Neural cell (in vitro differentiated cells): ENCODE measurements around the gene IFT74.

Source experiments
- EP300 ChIP-seq: fragments of 450-650 bp; conservative IDR thresholded peaks from 2 replicates; pipeline ENCODE4 v1.6.1; 2014; ENCODE audit warnings: antibody characterized with exemption, mild to moderate bottlenecking, moderate library complexity; ENCODE audit not compliant: poor library complexity, severe bottlenecking
- EZH2 ChIP-seq: fragments of 200-600, 300-800 bp; shearing (Covaris generic), sonication (generic); IDR thresholded peaks from 2 replicates; pipeline ENCODE4 v1.6.1; 2014; ENCODE audit warnings: antibody characterized with exemption, low read length, borderline replicate concordance, mild to moderate bottlenecking; ENCODE audit not compliant: insufficient read depth, poor library complexity, severe bottlenecking
- POLR2AphosphoS5 ChIP-seq: IDR thresholded peaks from 2 replicates; pipeline ENCODE4 v1.6.1; 2012
- TF ChIP-seq, protein P1 (sequence below): fragments of 450-650 bp; IDR thresholded peaks from 2 replicates; pipeline ENCODE4 v1.5.1; 2014; ENCODE audit warnings: antibody characterized with exemption, mild to moderate bottlenecking, moderate library complexity; ENCODE audit not compliant: poor library complexity, severe bottlenecking

GRCh38 chr9:27073841-27074728 is 117.9 kb downstream of the IFT74 start:
- TF ChIP-seq, protein P1, sequence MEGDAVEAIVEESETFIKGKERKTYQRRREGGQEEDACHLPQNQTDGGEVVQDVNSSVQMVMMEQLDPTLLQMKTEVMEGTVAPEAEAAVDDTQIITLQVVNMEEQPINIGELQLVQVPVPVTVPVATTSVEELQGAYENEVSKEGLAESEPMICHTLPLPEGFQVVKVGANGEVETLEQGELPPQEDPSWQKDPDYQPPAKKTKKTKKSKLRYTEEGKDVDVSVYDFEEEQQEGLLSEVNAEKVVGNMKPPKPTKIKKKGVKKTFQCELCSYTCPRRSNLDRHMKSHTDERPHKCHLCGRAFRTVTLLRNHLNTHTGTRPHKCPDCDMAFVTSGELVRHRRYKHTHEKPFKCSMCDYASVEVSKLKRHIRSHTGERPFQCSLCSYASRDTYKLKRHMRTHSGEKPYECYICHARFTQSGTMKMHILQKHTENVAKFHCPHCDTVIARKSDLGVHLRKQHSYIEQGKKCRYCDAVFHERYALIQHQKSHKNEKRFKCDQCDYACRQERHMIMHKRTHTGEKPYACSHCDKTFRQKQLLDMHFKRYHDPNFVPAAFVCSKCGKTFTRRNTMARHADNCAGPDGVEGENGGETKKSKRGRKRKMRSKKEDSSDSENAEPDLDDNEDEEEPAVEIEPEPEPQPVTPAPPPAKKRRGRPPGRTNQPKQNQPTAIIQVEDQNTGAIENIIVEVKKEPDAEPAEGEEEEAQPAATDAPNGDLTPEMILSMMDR, result no peak
- TF ChIP-seq EZH2 (no peak), EP300 (no peak), POLR2AphosphoS5 (no peak)
